Mucosa of stomach (tissue), 1 donor: ENCODE results near the gene DCLRE1C.
"Not testable (repeated sequence)": the region's sequence is repeated elsewhere in the genome, so short reads cannot be mapped to it uniquely, and the experiment has no call there.

Source experiments
- H3K27me3 ChIP-seq: one replicate; pipeline ENCODE4 v1.7.0; 2013; ENCODE audit warnings: mild to moderate bottlenecking, low read length; ENCODE audit not compliant: control insufficient read depth, insufficient read depth
- H3K36me3 ChIP-seq: one replicate; pipeline ENCODE4 v1.7.0; 2013; ENCODE audit warnings: low read length; ENCODE audit not compliant: control insufficient read depth, insufficient read depth
- H3K4me1 ChIP-seq: one replicate; pipeline ENCODE4 v1.7.0; 2013; ENCODE audit warnings: mild to moderate bottlenecking, low read length; ENCODE audit not compliant: control insufficient read depth, insufficient read depth
- H3K4me3 ChIP-seq: one replicate; pipeline ENCODE4 v1.7.0; 2013; ENCODE audit warnings: low read length
- H3K9ac ChIP-seq: one replicate; pipeline ENCODE4 v1.7.0; 2013; ENCODE audit warnings: mild to moderate bottlenecking, low read length, moderate library complexity
- H3K9me3 ChIP-seq: one replicate; pipeline ENCODE4 v1.7.0; 2013; ENCODE audit warnings: mild to moderate bottlenecking, low read length, moderate library complexity; ENCODE audit not compliant: control insufficient read depth
- donor health status: Pancreatic carcinoma.

The DCLRE1C gene

DNA sequence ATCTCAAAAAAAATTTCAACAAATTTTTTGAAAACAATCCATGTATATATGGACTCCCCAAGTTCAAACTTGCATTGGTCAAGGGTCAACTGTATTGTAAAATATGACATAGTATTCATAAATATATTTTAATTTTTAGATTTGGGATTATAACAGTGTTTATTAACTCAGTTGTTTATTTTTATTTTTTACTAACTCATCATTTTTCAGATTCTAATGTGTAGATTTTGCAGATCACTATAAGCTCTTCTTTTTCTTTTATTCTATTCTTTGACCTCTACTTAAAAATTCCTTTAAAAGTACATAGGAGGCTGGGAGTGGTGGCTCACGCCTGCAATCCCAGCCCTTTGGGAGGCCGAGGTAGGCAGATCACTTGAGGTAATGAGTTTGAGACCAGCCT is 14.0 kb upstream of the DCLRE1C start:
- Histone ChIP-seq H3K27me3 (no peaks in the 10 kb centered on the region), H3K9ac (no peak overlapping the region), H3K4me1 (no peaks in the 10 kb centered on the region), H3K36me3 (no peaks in the 10 kb centered on the region), H3K9me3 (no peaks in the 10 kb centered on the region), H3K4me3 (no peak overlapping the region)

- Histone ChIP-seq H3K4me1 (peaks cover 7% of the 10 kb centered on the region), H3K36me3 (no peaks in the 10 kb centered on the region), H3K4me3 (peak within 1 kb of the TSS; percentile 94), H3K27me3 (no peaks in the 10 kb centered on the region), H3K9me3 (no peaks in the 10 kb centered on the region), H3K9ac (peak within 1 kb of the TSS; percentile 94)
Measured at GRCh38 chr10:14959221-14960057, 5.5 kb upstream of the DCLRE1C start, which contains the start of gene MEIG1. MEIG1 (plus strand) TSS chr10:14959388; CDS start chr10:14966469, 7,081 bp downstream.

- Histone ChIP-seq H3K9ac (peak overlapping the region; percentile 94), H3K36me3 (no peaks in the 10 kb centered on the region), H3K27me3 (no peaks in the 10 kb centered on the region), H3K9me3 (no peaks in the 10 kb centered on the region), H3K4me1 (peaks cover 7% of the 10 kb centered on the region), H3K4me3 (peak overlapping the region; percentile 94)
Measured at GRCh38 chr10:14958872-14959220, 5.0 kb upstream of the DCLRE1C start.

DNA sequence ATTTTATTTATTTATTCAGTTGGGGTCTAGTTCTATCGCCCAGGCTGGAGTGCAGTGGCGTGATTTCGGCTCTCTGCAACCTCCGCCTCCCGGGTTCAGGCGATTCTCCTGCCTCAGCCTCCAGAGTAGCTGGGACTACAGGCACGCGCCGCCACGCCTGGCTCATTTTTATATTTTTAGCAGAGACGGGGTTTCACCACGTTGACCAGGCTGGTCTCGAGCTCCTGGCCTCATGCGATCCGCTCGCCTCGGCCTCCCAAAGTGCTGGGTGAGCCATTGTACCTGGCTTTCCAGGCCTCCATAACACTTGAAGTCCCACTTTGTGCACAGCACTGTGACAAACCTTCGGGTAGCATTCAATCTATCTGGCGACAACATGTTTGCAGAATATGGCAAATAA is 1.0 kb upstream of the DCLRE1C start:
- H3K9ac ChIP-seq = peak overlapping the region; percentile 66
- H3K9me3 ChIP-seq = no peaks in the 10 kb centered on the region

GRCh38 chr10:14953424-14954000 is 384 bp downstream of the DCLRE1C start:
- Histone ChIP-seq H3K9me3 (no peaks in the 10 kb centered on the region), H3K9ac (peak overlapping the region; percentile 66), H3K4me1 (peaks cover 10% of the 10 kb centered on the region), H3K27me3 (no peaks in the 10 kb centered on the region), H3K4me3 (peak overlapping the region; percentile 57), H3K36me3 (no peaks in the 10 kb centered on the region)

More for the DNA sequence above, 1.0 kb upstream of the DCLRE1C start:
- Histone ChIP-seq H3K36me3 (no peaks in the 10 kb centered on the region), H3K4me3 (no peak overlapping the region), H3K4me1 (peaks cover 12% of the 10 kb centered on the region), H3K27me3 (no peaks in the 10 kb centered on the region)

- H3K9me3 ChIP-seq = no peaks in the 10 kb centered on the region
- H3K9ac ChIP-seq = peak overlapping the region; percentile 66
- H3K27me3 ChIP-seq = no peaks in the 10 kb centered on the region
- H3K36me3 ChIP-seq = no peaks in the 10 kb centered on the region
- H3K4me1 ChIP-seq = peaks cover 10% of the 10 kb centered on the region
- H3K4me3 ChIP-seq = peak overlapping the region; percentile 57
Measured at GRCh38 chr10:14952851-14953423, 959 bp downstream of the DCLRE1C start.

- H3K9ac ChIP-seq = no peak overlapping the region
- no peaks in the 10 kb centered on the region for H3K27me3 ChIP-seq
- peaks cover 5% of the 10 kb centered on the region for H3K4me1 ChIP-seq
- no peaks in the 10 kb centered on the region for H3K9me3 ChIP-seq
- H3K36me3 ChIP-seq = peaks cover 3% of the 10 kb centered on the region
- H3K4me3 ChIP-seq = no peak overlapping the region
Measured at GRCh38 chr10:14949291-14949690, 4.6 kb downstream of the DCLRE1C start.

GRCh38 chr10:14947268-14947667 is 6.6 kb downstream of the DCLRE1C start:
- H3K36me3 ChIP-seq = peaks cover 3% of the 10 kb centered on the region
- no peaks in the 10 kb centered on the region for H3K4me1 ChIP-seq
- no peaks in the 10 kb centered on the region for H3K9me3 ChIP-seq
- no peaks in the 10 kb centered on the region for H3K27me3 ChIP-seq
- H3K9ac ChIP-seq = no peak overlapping the region
- no peak overlapping the region for H3K4me3 ChIP-seq

DNA sequence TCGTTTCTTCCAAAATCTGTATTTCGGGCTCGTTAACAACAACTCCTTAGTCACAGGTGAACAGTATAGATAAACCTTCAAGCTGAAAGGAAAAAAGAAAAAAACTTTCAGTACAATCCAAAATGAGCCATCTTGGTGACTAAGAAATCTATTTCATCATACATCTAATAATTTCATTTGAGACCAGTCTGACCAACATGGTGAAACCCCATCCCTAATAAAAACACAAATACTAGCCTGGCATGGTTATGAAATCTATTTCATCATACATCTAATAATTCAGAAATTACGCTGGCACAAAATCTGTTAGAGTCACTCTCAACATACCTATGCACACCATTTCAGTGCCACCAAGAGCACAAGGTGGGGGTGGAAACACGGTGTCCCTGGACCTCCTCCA is 8.8 kb downstream of the DCLRE1C start:
- no peak overlapping the region for H3K9ac ChIP-seq
- no peaks in the 10 kb centered on the region for H3K4me1 ChIP-seq
- H3K4me3 ChIP-seq = no peak overlapping the region
- H3K9me3 ChIP-seq = no peaks in the 10 kb centered on the region
- peaks cover 3% of the 10 kb centered on the region for H3K36me3 ChIP-seq
- no peaks in the 10 kb centered on the region for H3K27me3 ChIP-seq

DNA sequence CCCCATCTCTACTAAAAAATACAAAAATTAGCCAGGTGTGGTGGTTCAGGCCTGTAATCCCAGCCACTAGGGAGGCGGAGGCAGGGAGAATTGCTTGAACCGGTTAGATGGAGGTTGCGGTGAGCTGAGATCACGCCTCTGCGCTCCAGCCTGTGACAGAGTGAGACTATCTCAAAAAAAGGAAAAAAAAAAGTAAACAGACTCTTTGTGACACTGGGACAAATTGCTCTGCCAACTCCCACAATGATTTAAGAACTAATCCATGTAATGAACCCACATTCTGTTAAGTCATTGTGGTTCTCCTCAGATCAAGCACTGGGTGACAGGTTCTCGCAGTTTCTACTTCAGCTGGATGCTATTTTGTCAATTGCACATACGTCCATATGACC is 11.0 kb downstream of the DCLRE1C start:
- not testable (repeated sequence) for H3K9ac ChIP-seq

DNA sequence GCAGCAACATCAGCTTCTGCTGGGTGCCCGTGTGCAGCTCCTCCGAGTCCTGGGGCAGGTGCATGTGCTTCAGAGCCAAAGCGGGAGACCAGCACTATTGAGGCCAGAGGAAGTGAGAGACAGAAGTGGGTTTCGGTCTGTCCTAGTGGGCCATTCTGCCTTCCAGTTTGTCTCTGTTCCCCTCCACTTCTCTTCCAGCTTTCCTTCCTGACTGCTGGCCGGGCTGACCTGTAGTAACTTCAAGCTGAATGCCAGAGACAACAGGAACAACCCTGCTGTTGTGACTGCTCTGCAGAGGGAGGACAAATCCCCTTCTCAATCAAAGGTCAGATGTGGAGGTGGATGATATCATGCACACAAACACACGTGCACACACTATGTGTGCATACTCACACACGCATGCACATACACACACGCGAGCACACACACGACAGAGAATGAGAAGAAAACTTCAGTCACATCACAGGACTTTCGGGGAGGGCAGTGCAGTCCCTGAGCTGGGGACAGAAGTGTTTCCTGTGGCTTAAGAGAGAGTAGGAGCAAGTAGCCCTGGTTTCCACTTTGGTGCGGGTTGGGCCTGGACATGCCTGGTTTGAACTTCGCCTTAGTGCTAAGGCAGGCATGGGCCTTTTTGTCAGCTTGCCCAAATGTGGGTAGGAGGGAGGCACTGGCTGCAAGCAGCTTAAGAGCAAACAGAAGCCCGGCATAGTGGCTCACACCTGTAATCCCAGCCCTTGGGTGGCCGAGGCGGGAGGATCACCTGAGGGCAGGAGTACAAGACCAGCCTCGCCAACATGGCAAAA is 11.5 kb downstream of the DCLRE1C start:
- not testable (repeated sequence) for H3K4me1 ChIP-seq

More for the DNA sequence above, 11.0 kb downstream of the DCLRE1C start:
- H3K27me3 ChIP-seq, H3K9me3 ChIP-seq, H3K4me3 ChIP-seq, H3K4me1 ChIP-seq, H3K36me3 ChIP-seq: not testable (repeated sequence)

DNA sequence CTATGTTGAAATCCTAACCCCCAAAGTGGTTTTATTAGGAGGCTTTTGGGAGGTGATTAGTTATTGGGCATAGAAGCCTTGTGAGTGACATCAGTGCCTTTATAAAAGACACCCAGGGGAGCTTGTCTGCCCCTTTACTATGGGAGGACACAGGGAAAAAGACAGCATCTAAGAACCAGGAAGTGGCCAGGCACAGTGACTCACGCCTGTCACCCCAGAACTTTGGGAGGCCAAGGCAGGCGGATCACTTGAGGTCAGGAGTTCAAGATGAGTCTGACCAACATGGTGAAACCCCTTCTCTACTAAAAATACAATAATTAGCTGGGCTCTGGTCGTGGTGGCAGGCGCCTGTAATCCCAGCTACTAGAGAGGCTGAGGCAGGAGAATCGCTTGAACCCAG is 14.9 kb downstream of the DCLRE1C start:
- H3K4me3 ChIP-seq, H3K27me3 ChIP-seq, H3K9me3 ChIP-seq, H3K9ac ChIP-seq, H3K36me3 ChIP-seq, H3K4me1 ChIP-seq: not testable (repeated sequence)

More for the DNA sequence above, 11.5 kb downstream of the DCLRE1C start:
- not testable (repeated sequence) for H3K27me3 ChIP-seq, H3K36me3 ChIP-seq, H3K4me3 ChIP-seq, H3K9ac ChIP-seq, H3K9me3 ChIP-seq
